H9 (cell line): ENCODE results near the gene CCDC175. TPM values are rescaled to one million over a fixed set of nuclear protein-coding genes. Genes with fewer than 3 reads are reported as not detected.

ENCODE experiments used
- DNase-seq: peaks from one replicate; pipeline ENCODE4 v3.0.0-alpha.2; 2017
- H2AFZ ChIP-seq: one replicate; pipeline ENCODE4 v1.6.1; 2013; ENCODE audit warnings: mild to moderate bottlenecking, low read length, control low read depth, moderate library complexity
- H2AK5ac ChIP-seq: 2 replicates; pipeline ENCODE4 v1.6.1; 2013; ENCODE audit warnings: low read length, control low read depth, mixed read lengths; ENCODE audit not compliant: insufficient read length
- H2BK120ac ChIP-seq: one replicate; pipeline ENCODE4 v1.6.1; 2013; ENCODE audit warnings: low read depth, mild to moderate bottlenecking, low read length, control low read depth, inconsistent platforms; ENCODE audit not compliant: poor library complexity, severe bottlenecking
- H2BK12ac ChIP-seq: 2 replicates; pipeline ENCODE4 v1.6.1; 2013; ENCODE audit warnings: low read length, control low read depth, mixed read lengths, low read depth; ENCODE audit not compliant: insufficient read length
- H2BK15ac ChIP-seq: 2 replicates; pipeline ENCODE4 v1.6.1; 2013; ENCODE audit warnings: low read depth, low read length, control low read depth
- H2BK20ac ChIP-seq: one replicate; pipeline ENCODE4 v1.6.1; 2013; ENCODE audit warnings: low read depth, mild to moderate bottlenecking, low read length, control low read depth, inconsistent platforms; ENCODE audit not compliant: poor library complexity, severe bottlenecking
- H2BK5ac ChIP-seq: 2 replicates; pipeline ENCODE4 v1.6.1; 2013; ENCODE audit warnings: low read length, control low read depth, mixed read lengths; ENCODE audit not compliant: insufficient read length
- H3K14ac ChIP-seq: 2 replicates; pipeline ENCODE4 v1.6.1; 2013; ENCODE audit warnings: low read length, control low read depth; ENCODE audit not compliant: insufficient read depth
- H3K18ac ChIP-seq: 2 replicates; pipeline ENCODE4 v1.6.1; 2013; ENCODE audit warnings: low read depth, mild to moderate bottlenecking, mixed read lengths, low read length, control low read depth; ENCODE audit not compliant: insufficient read length
- H3K23ac ChIP-seq: 2 replicates; pipeline ENCODE4 v1.6.1; 2013; ENCODE audit warnings: low read length, control low read depth, mixed read lengths, low read depth; ENCODE audit not compliant: insufficient read length
- H3K23me2 ChIP-seq: 2 replicates; pipeline ENCODE4 v1.6.1; 2013; ENCODE audit warnings: low read depth, mild to moderate bottlenecking, mixed read lengths, low read length, control low read depth; ENCODE audit not compliant: insufficient read length, poor library complexity, severe bottlenecking
- H3K27ac ChIP-seq: 2 replicates; pipeline ENCODE4 v1.5.1; 2013; ENCODE audit warnings: low read length, control low read depth, mixed read lengths, low read depth; ENCODE audit not compliant: insufficient read length
- H3K27me3 ChIP-seq: 2 replicates; pipeline ENCODE4 v1.6.1; 2013; ENCODE audit warnings: low read length, control low read depth, inconsistent platforms; ENCODE audit not compliant: insufficient read depth
- H3K4ac ChIP-seq: 2 replicates; pipeline ENCODE4 v1.6.1; 2013; ENCODE audit warnings: low read depth, mild to moderate bottlenecking, control low read depth, inconsistent platforms, low read length, moderate library complexity
- H3K4me1 ChIP-seq: 2 replicates; pipeline ENCODE4 v1.6.1; 2013; ENCODE audit warnings: low read length, control low read depth, inconsistent platforms; ENCODE audit not compliant: insufficient read depth
- H3K4me2 ChIP-seq: 2 replicates; pipeline ENCODE4 v1.6.1; 2013; ENCODE audit warnings: low read length, control low read depth, mixed read lengths; ENCODE audit not compliant: insufficient read length, insufficient read depth
- H3K56ac ChIP-seq: 2 replicates; pipeline ENCODE4 v1.6.1; 2013; ENCODE audit warnings: low read depth, mild to moderate bottlenecking, mixed read lengths, low read length, control low read depth; ENCODE audit not compliant: insufficient read length
- H3K79me1 ChIP-seq: 2 replicates; pipeline ENCODE4 v1.6.1; 2013; ENCODE audit warnings: low read depth, mild to moderate bottlenecking, moderate library complexity, low read length, control low read depth, inconsistent platforms; ENCODE audit not compliant: insufficient read depth, poor library complexity, severe bottlenecking
- H3K79me2 ChIP-seq: 2 replicates; pipeline ENCODE4 v1.6.1; 2013; ENCODE audit warnings: low read length, control low read depth, inconsistent platforms; ENCODE audit not compliant: insufficient read depth
- H3K9ac ChIP-seq: 2 replicates; pipeline ENCODE4 v1.6.1; 2013; ENCODE audit warnings: low read length, control low read depth, mixed read lengths; ENCODE audit not compliant: insufficient read length; ENCODE audit errors: extremely low read depth
- H3K9me3 ChIP-seq: one replicate; pipeline ENCODE4 v1.6.1; 2013; ENCODE audit warnings: low read depth, low read length, inconsistent platforms; ENCODE audit not compliant: control insufficient read depth
- H3T11ph ChIP-seq: one replicate; pipeline ENCODE4 v1.6.1; 2013; ENCODE audit warnings: mild to moderate bottlenecking, low read length, control low read depth, inconsistent platforms
- H4K20me1 ChIP-seq: one replicate; pipeline ENCODE4 v1.6.1; 2013; ENCODE audit not compliant: control insufficient read depth, insufficient read length, insufficient read depth
- H4K5ac ChIP-seq: 2 replicates; pipeline ENCODE4 v1.6.1; 2013; ENCODE audit warnings: low read depth, mild to moderate bottlenecking, mixed read lengths, low read length, control low read depth; ENCODE audit not compliant: insufficient read length
- H4K8ac ChIP-seq: replicated peaks from 2 replicates; pipeline ENCODE4 v1.6.1; 2013; ENCODE audit warnings: low read length, control low read depth, mixed read lengths, low read depth; ENCODE audit not compliant: insufficient read length
- H4K91ac ChIP-seq: 2 replicates; pipeline ENCODE4 v1.6.1; 2013; ENCODE audit warnings: low read depth, mild to moderate bottlenecking, moderate library complexity, mixed read lengths, low read length, control low read depth; ENCODE audit not compliant: insufficient read length
- H3K27ac Mint-ChIP-seq, 3 experiments: 2 replicates in 2 of 3; 3 replicates in 1 of 3; pipeline ENCODE4 v1.8.0; 2020 to 2021; ENCODE audit warnings: mixed read lengths in 3 of 3, mild to moderate bottlenecking in 1 of 3, moderate library complexity in 1 of 3
- H3K27me3 Mint-ChIP-seq: 2 replicates; pipeline ENCODE4 v1.8.0; 2021; ENCODE audit warnings: low read depth, mild to moderate bottlenecking, moderate library complexity, mixed read lengths
- H3K36me3 Mint-ChIP-seq, 3 experiments: 2 replicates in 2 of 3; 3 replicates in 1 of 3; pipeline ENCODE4 v1.8.0; 2020 to 2021; ENCODE audit warnings: low read depth in 3 of 3, mixed read lengths in 3 of 3; ENCODE audit not compliant: insufficient read depth in 1 of 3
- H3K4me1 Mint-ChIP-seq, 2 experiments: 2 replicates each; pipeline ENCODE4 v1.8.0; 2020; ENCODE audit warnings: mixed read lengths in 2 of 2
- H3K4me3 Mint-ChIP-seq, 2 experiments: 2 replicates in 1 of 2; 3 replicates in 1 of 2; pipeline ENCODE4 v1.8.0; 2020 to 2021; ENCODE audit warnings: mild to moderate bottlenecking in 2 of 2, mixed read lengths in 2 of 2, moderate library complexity in 1 of 2
- H3K9me3 Mint-ChIP-seq, 2 experiments: 2 replicates in 1 of 2; 3 replicates in 1 of 2; pipeline ENCODE4 v1.8.0; 2020; ENCODE audit warnings: mild to moderate bottlenecking in 2 of 2, mixed read lengths in 2 of 2, moderate library complexity in 1 of 2
- total RNA-seq: library from RNA; stranded (reverse); gene quantifications from 2 replicates; pipeline ENCODE4 v1.2.1, GENCODE V29; 2021
- TF ChIP-seq, protein P1 (sequence below): fragments of 200-600 bp; sonication (generic); conservative IDR thresholded peaks from 3 replicates; pipeline ENCODE4 v1.8.0; 2021; ENCODE audit warnings: antibody characterized with exemption, mild to moderate bottlenecking

CCDC175 gene
- total RNA-seq, 1 experiment from 2014 or later: 0.09 TPM

DNA sequence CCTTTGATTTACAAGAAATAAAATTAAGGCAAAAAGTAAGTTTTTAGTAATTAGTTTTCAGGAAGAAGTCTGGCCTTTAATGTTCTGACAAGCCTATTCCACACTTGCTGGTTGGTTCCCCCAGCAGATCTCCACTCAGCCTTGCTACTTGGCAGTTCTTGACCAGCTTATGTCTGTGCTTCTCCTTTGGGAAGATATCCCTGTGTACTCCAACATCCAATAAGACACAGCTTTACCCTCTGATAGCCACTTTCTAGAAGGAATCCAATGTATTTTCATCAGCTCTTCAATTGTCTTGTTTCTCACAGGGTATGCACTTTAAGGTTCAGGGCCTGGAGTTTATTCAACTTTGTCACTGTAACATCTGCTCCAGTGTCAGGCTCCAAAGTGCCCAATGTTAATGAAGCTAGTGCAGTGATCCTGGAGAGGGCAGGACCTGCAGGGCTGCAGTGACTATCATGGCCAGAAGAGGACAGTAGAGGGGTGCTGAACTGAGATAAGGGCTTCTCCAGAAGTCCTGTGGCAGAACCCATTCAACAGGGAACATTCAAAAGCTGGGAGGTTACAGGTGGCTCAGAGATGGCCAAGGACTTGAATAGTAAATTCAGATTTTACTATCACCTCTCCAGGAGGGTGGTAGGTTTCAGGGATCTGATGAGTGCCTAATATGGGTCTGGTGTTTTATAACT is 69.4 kb downstream of the CCDC175 start:
- H3K4me1 Mint-ChIP-seq: peaks cover 16 to 17% of the 10 kb centered on the region in 2 experiments
- H2BK5ac ChIP-seq: no peak overlapping the region
- H3K4me1 ChIP-seq: no peaks in the 10 kb centered on the region

More for the DNA sequence above, 69.4 kb downstream of the CCDC175 start:
- no peak overlapping the region for H2AFZ ChIP-seq
- no peaks in the 10 kb centered on the region for H4K20me1 ChIP-seq
- H2BK20ac ChIP-seq: no peak overlapping the region
- no peak overlapping the region for H2AK5ac ChIP-seq
- Mint-ChIP-seq H3K27me3 (no peaks in the 10 kb centered on the region), H3K9me3 (no peaks in the 10 kb centered on the region; a peak in 1 of 5 replicates), H3K36me3 (peaks cover 0 to 3% (median 0%) of the 10 kb centered on the region in 3 experiments; a peak in 3 of 7 replicates), H3K27ac (peak overlapping the region in 2 of 3 experiments; percentile 34 to 66; a peak in 1 of 7 replicates), H3K4me3 (no peak overlapping the region)
- no peak overlapping the region for H3K4me2 ChIP-seq
- no peaks in the 10 kb centered on the region for H3K27me3 ChIP-seq
- no peak overlapping the region for H4K5ac ChIP-seq
- no peak overlapping the region for H2BK15ac ChIP-seq
- no peak overlapping the region for H3K27ac ChIP-seq
- H4K91ac ChIP-seq: no peak overlapping the region
- TF ChIP-seq, protein P1, sequence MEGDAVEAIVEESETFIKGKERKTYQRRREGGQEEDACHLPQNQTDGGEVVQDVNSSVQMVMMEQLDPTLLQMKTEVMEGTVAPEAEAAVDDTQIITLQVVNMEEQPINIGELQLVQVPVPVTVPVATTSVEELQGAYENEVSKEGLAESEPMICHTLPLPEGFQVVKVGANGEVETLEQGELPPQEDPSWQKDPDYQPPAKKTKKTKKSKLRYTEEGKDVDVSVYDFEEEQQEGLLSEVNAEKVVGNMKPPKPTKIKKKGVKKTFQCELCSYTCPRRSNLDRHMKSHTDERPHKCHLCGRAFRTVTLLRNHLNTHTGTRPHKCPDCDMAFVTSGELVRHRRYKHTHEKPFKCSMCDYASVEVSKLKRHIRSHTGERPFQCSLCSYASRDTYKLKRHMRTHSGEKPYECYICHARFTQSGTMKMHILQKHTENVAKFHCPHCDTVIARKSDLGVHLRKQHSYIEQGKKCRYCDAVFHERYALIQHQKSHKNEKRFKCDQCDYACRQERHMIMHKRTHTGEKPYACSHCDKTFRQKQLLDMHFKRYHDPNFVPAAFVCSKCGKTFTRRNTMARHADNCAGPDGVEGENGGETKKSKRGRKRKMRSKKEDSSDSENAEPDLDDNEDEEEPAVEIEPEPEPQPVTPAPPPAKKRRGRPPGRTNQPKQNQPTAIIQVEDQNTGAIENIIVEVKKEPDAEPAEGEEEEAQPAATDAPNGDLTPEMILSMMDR: peak; percentile 95
- no peak overlapping the region for H2BK12ac ChIP-seq
- H3K79me1 ChIP-seq: no peaks in the 10 kb centered on the region
- no peak overlapping the region for H3K56ac ChIP-seq
- H3K14ac ChIP-seq: no peak overlapping the region
- H3K4ac ChIP-seq: no peak overlapping the region
- H3K23me2 ChIP-seq: no peaks in the 10 kb centered on the region
- H4K8ac ChIP-seq: no peak overlapping the region
- H3K9ac ChIP-seq: no peak overlapping the region
- no peak overlapping the region for H3K23ac ChIP-seq
- no peaks in the 10 kb centered on the region for H3K79me2 ChIP-seq
- H2BK120ac ChIP-seq: no peak overlapping the region
- H3K9me3 ChIP-seq: no peaks in the 10 kb centered on the region
- DNase-seq: peak; percentile 88
- H3T11ph ChIP-seq: no peak overlapping the region
- H3K18ac ChIP-seq: no peak overlapping the region
